Memory B cell (primary cell): ENCODE data around the gene NCAM2.

Experiments
- ATAC-seq: fragments of 150-1000 bp; cut with Tn5 transposase; 2 replicates; pipeline ENCODE4 v1.10.0; 2021; ENCODE audit warnings: low read depth, mild to moderate bottlenecking, moderate library complexity
- DNase-seq, 2 donors: peaks; one replicate each; pipeline ENCODE4 v3.0.0; 2022; ENCODE audit warnings: low spot score in 2 of 2
- H3K27ac Mint-ChIP-seq: one replicate; pipeline ENCODE4 v1.8.0; 2022; ENCODE audit warnings: mild to moderate bottlenecking, moderate library complexity, mixed read lengths
- H3K27me3 Mint-ChIP-seq: one replicate; pipeline ENCODE4 v1.8.0; 2022; ENCODE audit warnings: mixed read lengths
- H3K36me3 Mint-ChIP-seq: one replicate; pipeline ENCODE4 v1.8.0; 2022; ENCODE audit warnings: mild to moderate bottlenecking, mixed read lengths
- H3K4me1 Mint-ChIP-seq: one replicate; pipeline ENCODE4 v1.8.0; 2022; ENCODE audit warnings: mixed read lengths
- H3K4me3 Mint-ChIP-seq: one replicate; pipeline ENCODE4 v1.8.0; 2022; ENCODE audit warnings: mild to moderate bottlenecking, moderate library complexity, mixed read lengths
- H3K9me3 Mint-ChIP-seq: one replicate; pipeline ENCODE4 v1.8.0; 2022; ENCODE audit warnings: mixed read lengths

The NCAM2 gene

DNA sequence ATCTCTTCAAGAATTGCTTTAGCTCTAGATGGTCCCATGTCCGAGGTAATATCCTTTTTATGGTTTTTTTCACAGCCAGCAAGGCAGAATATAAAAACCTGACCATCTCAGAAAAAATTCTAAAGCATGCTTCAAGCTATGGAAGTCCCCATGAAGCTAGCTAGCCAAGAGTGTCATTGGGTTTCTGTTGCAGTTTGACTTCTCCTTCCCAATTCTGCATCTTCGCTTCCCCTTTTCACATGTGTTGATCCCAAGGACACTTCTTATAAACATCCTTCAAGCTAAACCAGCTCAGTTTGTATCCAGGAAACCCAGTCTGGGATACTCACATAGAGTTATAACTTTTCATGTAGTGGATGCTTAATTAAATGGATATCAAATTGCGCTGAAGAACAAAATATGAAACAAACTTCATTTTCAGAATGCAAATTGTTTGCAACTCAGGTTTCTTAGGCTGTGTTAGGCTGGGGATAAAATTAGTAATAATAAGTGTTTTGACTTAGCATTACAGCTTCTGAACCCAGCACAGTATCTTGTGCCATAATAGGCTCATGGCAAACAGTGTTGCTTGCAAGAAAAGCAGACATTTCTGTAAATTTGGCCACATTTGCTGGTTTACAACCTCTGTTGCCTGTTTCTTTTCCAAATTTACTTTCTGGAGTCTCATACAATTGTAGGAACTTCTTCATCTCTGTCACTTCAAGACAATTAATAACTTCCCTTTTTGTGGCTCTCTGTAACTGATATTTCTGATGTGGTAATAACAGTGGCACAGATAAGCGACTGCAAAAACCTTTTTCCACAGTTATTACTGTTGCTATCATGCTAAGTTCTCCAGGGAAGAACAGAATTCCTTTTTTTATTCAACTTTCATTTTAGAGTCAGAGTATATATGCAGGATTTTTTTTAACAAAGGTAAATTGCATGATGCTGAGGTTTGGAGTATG, 53.2 kb downstream of the NCAM2 start:
- no peaks in the 10 kb centered on the region for H3K36me3 Mint-ChIP-seq
- no peaks in the 10 kb centered on the region for H3K4me1 Mint-ChIP-seq
- no peaks in the 10 kb centered on the region for H3K27me3 Mint-ChIP-seq
- H3K9me3 Mint-ChIP-seq: peaks cover 2% of the 10 kb centered on the region
- no peak overlapping the region for H3K4me3 Mint-ChIP-seq
- ATAC-seq (no peak), DNase-seq (no peak)
- H3K27ac Mint-ChIP-seq: no peak overlapping the region

GRCh38 chr21:21052672-21053071, 54.5 kb downstream of the NCAM2 start:
- no peaks in the 10 kb centered on the region for H3K36me3 Mint-ChIP-seq
- H3K4me3 Mint-ChIP-seq: no peak overlapping the region
- H3K27ac Mint-ChIP-seq: no peak overlapping the region
- no peaks in the 10 kb centered on the region for H3K27me3 Mint-ChIP-seq
- peaks cover 2% of the 10 kb centered on the region for H3K9me3 Mint-ChIP-seq
- no peak for ATAC-seq
- no peak for DNase-seq
- H3K4me1 Mint-ChIP-seq: no peaks in the 10 kb centered on the region

DNA sequence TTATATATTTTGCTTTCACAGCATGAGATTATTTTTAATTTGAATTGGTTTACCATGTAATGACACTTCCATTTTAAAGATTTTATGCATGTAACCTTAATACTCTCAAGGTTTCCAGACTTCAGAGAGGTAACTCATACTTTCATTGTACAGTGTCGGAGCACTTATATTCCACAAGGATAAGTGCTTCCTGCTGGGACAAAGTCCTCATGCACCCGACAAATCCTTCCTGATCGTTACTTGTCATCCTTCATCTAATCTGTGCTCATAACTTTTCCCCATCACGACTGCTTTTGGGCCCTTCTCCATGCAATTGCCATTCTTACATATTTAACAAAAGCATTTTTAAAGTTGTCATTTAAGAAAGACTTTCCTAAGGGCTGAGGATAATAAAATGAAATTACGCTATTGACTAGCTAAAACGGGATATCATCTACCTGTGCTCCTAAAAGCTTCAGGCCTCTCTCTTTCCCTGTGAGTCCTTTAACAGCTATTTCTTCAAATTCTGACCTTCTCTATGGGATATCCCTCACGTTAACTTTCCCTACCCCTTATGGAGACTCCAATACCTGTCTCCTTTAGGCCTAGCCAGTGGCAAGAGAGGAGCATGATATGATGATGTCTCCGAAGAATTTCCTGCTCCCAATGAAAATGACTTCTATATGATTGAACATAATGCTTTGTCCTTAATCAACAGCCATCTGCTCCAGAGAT, 59.3 kb downstream of the NCAM2 start:
- H3K27me3 Mint-ChIP-seq: no peaks in the 10 kb centered on the region
- peaks cover 2% of the 10 kb centered on the region for H3K9me3 Mint-ChIP-seq
- no peak overlapping the region for H3K4me3 Mint-ChIP-seq
- no peaks in the 10 kb centered on the region for H3K36me3 Mint-ChIP-seq
- H3K27ac Mint-ChIP-seq: no peak overlapping the region
- no peak for DNase-seq
- no peak for ATAC-seq
- H3K4me1 Mint-ChIP-seq: no peaks in the 10 kb centered on the region

DNA sequence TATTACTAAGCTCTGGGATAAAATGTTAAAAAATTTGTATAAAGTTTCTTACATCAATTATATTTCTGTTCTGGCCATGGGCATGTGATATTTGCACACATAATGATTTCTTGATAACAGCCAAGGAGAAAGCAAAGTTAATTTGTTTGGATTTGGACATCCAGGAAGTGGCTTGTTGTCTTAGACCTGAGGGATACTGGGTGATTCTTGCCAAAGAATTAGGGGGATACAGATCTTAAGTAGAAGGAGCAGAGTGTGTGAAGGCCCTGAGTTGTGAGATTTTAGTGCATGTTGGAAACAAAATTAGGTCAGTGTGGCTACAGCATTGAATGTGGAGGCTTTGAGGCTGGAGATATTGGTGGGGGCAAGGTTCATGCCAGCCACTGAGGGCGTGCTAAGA, 65.6 kb downstream of the NCAM2 start:
- Mint-ChIP-seq H3K4me1 (no peaks in the 10 kb centered on the region), H3K9me3 (no peaks in the 10 kb centered on the region), H3K4me3 (no peak overlapping the region), H3K36me3 (no peaks in the 10 kb centered on the region), H3K27ac (no peak overlapping the region), H3K27me3 (no peaks in the 10 kb centered on the region)
- no peak for DNase-seq
- no peak for ATAC-seq

GRCh38 chr21:21064353-21064752, 66.1 kb downstream of the NCAM2 start:
- Mint-ChIP-seq H3K27me3 (no peaks in the 10 kb centered on the region), H3K36me3 (no peaks in the 10 kb centered on the region), H3K27ac (no peak overlapping the region), H3K4me3 (no peak overlapping the region), H3K4me1 (no peaks in the 10 kb centered on the region), H3K9me3 (no peaks in the 10 kb centered on the region)
- ATAC-seq: no peak
- DNase-seq: no peak

DNA sequence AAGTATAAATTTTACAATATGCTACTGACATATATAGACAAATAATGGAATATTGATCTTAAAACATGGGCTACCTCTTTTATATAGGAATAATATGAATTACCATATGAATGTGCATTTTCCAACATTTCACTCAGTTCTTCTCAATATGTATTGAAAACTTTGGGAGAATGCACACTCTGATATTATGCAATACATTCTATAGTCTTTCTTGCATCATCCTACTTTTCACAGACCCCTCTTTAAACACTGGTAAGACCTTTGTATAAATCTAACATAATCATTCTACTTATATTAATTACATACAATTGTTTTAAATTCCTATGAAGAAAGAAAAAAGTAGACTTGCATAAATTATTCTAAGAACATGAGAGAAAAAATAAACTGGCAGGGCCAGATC, 69.2 kb downstream of the NCAM2 start:
- no peaks in the 10 kb centered on the region for H3K4me1 Mint-ChIP-seq
- H3K36me3 Mint-ChIP-seq: no peaks in the 10 kb centered on the region
- ATAC-seq: no peak
- H3K27me3 Mint-ChIP-seq: no peaks in the 10 kb centered on the region
- DNase-seq: no peak
- no peak overlapping the region for H3K4me3 Mint-ChIP-seq
- no peaks in the 10 kb centered on the region for H3K9me3 Mint-ChIP-seq
- H3K27ac Mint-ChIP-seq: no peak overlapping the region

- Mint-ChIP-seq H3K27me3 (no peaks in the 10 kb centered on the region), H3K4me1 (no peaks in the 10 kb centered on the region), H3K27ac (no peak overlapping the region), H3K9me3 (peaks cover 3% of the 10 kb centered on the region), H3K36me3 (peaks cover 2% of the 10 kb centered on the region), H3K4me3 (no peak overlapping the region)
- no peak for DNase-seq
- ATAC-seq: no peak
These were observed 76.1 kb downstream of the NCAM2 start for GRCh38 chr21:21074305-21074704.

DNA sequence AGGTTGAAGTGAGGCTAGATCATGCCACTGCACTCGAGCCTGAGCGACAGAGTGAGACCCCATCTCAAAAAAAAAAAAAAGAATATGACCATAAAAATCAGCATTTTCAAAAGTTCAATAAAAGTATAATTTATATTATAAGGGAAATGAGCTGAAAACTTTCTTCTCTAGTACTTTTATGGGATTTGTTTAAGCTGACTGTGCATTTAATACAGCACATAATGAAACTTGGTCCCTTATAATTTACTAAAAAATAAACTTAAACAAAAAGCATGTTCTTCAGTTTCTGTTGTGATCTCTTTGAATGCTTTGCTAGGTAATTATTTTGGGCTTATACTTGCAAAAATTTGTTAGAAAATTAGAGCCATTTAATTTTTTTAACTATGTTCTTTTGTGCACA, 77.8 kb downstream of the NCAM2 start:
- H3K4me1 Mint-ChIP-seq: no peaks in the 10 kb centered on the region
- peaks cover 3% of the 10 kb centered on the region for H3K9me3 Mint-ChIP-seq
- no peak overlapping the region for H3K4me3 Mint-ChIP-seq
- H3K36me3 Mint-ChIP-seq: peaks cover 2% of the 10 kb centered on the region
- H3K27me3 Mint-ChIP-seq: no peaks in the 10 kb centered on the region
- DNase-seq: no peak
- no peak overlapping the region for H3K27ac Mint-ChIP-seq
- ATAC-seq: no peak

- DNase-seq: no peak
- H3K9me3 Mint-ChIP-seq: peaks cover 3% of the 10 kb centered on the region
- no peaks in the 10 kb centered on the region for H3K4me1 Mint-ChIP-seq
- no peak for ATAC-seq
- no peak overlapping the region for H3K27ac Mint-ChIP-seq
- H3K4me3 Mint-ChIP-seq: no peak overlapping the region
- peaks cover 2% of the 10 kb centered on the region for H3K36me3 Mint-ChIP-seq
- no peaks in the 10 kb centered on the region for H3K27me3 Mint-ChIP-seq
These were observed 78.3 kb downstream of the NCAM2 start for GRCh38 chr21:21076491-21076890.

GRCh38 chr21:21079646-21080045, 81.4 kb downstream of the NCAM2 start:
- ATAC-seq: no peak
- Mint-ChIP-seq H3K27ac (no peak overlapping the region), H3K27me3 (no peaks in the 10 kb centered on the region), H3K36me3 (peaks cover 2% of the 10 kb centered on the region), H3K4me1 (no peaks in the 10 kb centered on the region), H3K4me3 (no peak overlapping the region), H3K9me3 (peaks cover 3% of the 10 kb centered on the region)
- no peak for DNase-seq

GRCh38 chr21:21084179-21084578, 86.0 kb downstream of the NCAM2 start:
- H3K4me1 Mint-ChIP-seq: no peaks in the 10 kb centered on the region
- H3K9me3 Mint-ChIP-seq: no peaks in the 10 kb centered on the region
- H3K4me3 Mint-ChIP-seq: no peak overlapping the region
- no peak for ATAC-seq
- no peaks in the 10 kb centered on the region for H3K27me3 Mint-ChIP-seq
- DNase-seq: no peak
- H3K27ac Mint-ChIP-seq: no peak overlapping the region
- H3K36me3 Mint-ChIP-seq: no peaks in the 10 kb centered on the region

DNA sequence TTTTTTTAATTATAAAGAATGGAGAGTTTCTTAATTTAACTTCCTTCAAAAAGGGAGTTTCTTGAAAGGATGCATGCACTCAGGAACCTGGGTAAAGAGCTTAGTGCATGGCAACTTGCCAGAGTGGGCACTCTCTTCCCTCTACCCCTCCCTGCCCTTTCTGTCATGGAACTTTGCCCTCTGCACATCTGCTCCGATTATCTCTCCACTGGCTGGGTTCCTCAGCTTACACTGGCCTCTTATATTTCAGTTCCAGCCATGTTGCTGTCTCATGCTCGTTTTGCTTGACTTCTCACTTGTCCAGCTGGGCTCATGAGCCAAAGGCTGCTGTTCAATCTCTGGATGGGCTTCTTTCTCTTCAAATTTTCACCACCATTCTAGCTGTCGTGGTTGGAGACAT, 87.0 kb downstream of the NCAM2 start:
- Mint-ChIP-seq H3K4me1 (no peaks in the 10 kb centered on the region), H3K4me3 (no peak overlapping the region), H3K27ac (no peak overlapping the region), H3K27me3 (no peaks in the 10 kb centered on the region), H3K9me3 (no peaks in the 10 kb centered on the region), H3K36me3 (no peaks in the 10 kb centered on the region)
- DNase-seq (no peak), ATAC-seq (no peak)

DNA sequence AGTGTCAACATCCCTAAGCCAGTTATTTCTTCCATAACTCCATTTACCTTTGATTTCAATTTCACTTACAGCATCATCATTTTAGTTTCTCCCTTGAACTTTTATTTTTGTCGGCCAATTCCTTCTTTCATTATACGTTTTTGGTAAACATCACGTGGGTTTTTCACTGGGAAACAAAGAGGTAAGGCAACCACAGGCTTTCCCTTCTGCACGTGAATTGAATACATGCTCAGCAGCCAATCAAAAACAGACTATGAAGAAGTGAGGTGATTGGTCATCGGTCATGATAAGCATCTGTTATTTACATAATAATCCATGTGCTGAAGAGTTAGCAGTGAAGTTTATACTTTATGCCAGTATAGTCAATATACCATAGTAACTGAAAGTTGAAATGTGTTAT, 98.7 kb downstream of the NCAM2 start:
- no peaks in the 10 kb centered on the region for H3K9me3 Mint-ChIP-seq
- no peaks in the 10 kb centered on the region for H3K4me1 Mint-ChIP-seq
- H3K36me3 Mint-ChIP-seq: no peaks in the 10 kb centered on the region
- no peak overlapping the region for H3K27ac Mint-ChIP-seq
- no peak for DNase-seq
- no peak for ATAC-seq
- H3K27me3 Mint-ChIP-seq: no peaks in the 10 kb centered on the region
- no peak overlapping the region for H3K4me3 Mint-ChIP-seq

DNA sequence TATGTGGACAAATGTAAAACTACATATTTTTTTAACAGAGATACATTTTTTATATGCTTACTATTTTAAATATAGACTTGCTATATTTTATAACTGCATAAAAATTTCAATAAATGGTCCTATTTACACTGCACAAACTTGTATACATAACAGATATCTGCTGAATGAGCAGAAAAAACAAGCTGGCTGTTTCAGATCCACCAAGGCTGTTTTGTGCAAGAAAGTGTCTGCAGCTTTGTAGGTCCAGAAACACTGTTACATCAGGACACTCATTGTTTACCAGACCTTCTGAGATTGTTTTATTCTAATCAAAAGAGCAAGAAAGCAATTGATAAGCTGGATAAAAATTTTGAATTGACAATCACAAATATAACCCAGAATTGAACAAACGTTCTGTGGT, 99.3 kb downstream of the NCAM2 start:
- no peak overlapping the region for H3K4me3 Mint-ChIP-seq
- no peaks in the 10 kb centered on the region for H3K9me3 Mint-ChIP-seq

More for the DNA sequence above, 99.3 kb downstream of the NCAM2 start:
- no peak overlapping the region for H3K27ac Mint-ChIP-seq
- no peaks in the 10 kb centered on the region for H3K27me3 Mint-ChIP-seq
- H3K4me1 Mint-ChIP-seq: no peaks in the 10 kb centered on the region
- DNase-seq (no peak), ATAC-seq (no peak)
- H3K36me3 Mint-ChIP-seq: no peaks in the 10 kb centered on the region
